Measurements from ENCODE around the gene NFKB1.
"Not testable (repeated sequence)": the region's sequence is repeated elsewhere in the genome, so short reads cannot be mapped to it uniquely, and the experiment has no call there.

The NFKB1 gene

GRCh38 chr4:102601586-102602227 lies 100.5 kb downstream of the NFKB1 start:
- DNase-seq, result no peak

- DNase-seq, result no peak
These were observed 103.2 kb downstream of the NFKB1 start for GRCh38 chr4:102604222-102604940.

GRCh38 chr4:102606261-102606660 lies 105.1 kb downstream of the NFKB1 start:
- DNase-seq, result peak; percentile 16

- DNase-seq, result peak; percentile 89
These were observed 105.8 kb downstream of the NFKB1 start for GRCh38 chr4:102606846-102607450.

- DNase-seq, result no peak
These were observed 107.0 kb downstream of the NFKB1 start for GRCh38 chr4:102608190-102608589.

GRCh38 chr4:102610007-102610406 lies 108.8 kb downstream of the NFKB1 start:
- DNase-seq, result no peak

GRCh38 chr4:102610476-102610875 lies 109.3 kb downstream of the NFKB1 start:
- no peak for DNase-seq

GRCh38 chr4:102612210-102612609 lies 111.1 kb downstream of the NFKB1 start:
- DNase-seq, result no peak

GRCh38 chr4:102612824-102613366 lies 111.7 kb downstream of the NFKB1 start:
- peak; percentile 12 for DNase-seq

GRCh38 chr4:102614801-102615200 lies 113.6 kb downstream of the NFKB1 start:
- DNase-seq, result no peak

- peak; percentile 88 for DNase-seq
These were observed 115.5 kb downstream of the NFKB1 start for GRCh38 chr4:102616636-102617035.

GRCh38 chr4:102619021-102619420 lies 117.9 kb downstream of the NFKB1 start:
- DNase-seq, result not testable (repeated sequence)

- peak; percentile 23 for DNase-seq
These were observed 118.8 kb downstream of the NFKB1 start for GRCh38 chr4:102619776-102620631.

- DNase-seq, result peak; percentile 85
These were observed 119.7 kb downstream of the NFKB1 start for GRCh38 chr4:102620697-102621497.

- peak; percentile 43 for DNase-seq
These were observed 122.5 kb downstream of the NFKB1 start for GRCh38 chr4:102623622-102624021.

- no peak for DNase-seq
These were observed 123.3 kb downstream of the NFKB1 start for GRCh38 chr4:102624505-102624904.

- DNase-seq, result peak; percentile 39
These were observed 124.2 kb downstream of the NFKB1 start for GRCh38 chr4:102625232-102625930.

GRCh38 chr4:102627831-102628523 lies 126.8 kb downstream of the NFKB1 start:
- DNase-seq, result no peak

- DNase-seq, result no peak
These were observed 128.5 kb downstream of the NFKB1 start for GRCh38 chr4:102629673-102630072.

- no peak for DNase-seq
These were observed 130.5 kb downstream of the NFKB1 start for GRCh38 chr4:102631616-102632015.

Measured in DMS53 (cell line).